GM21529 (cell line): ENCODE measurements around the gene ARL6IP1.
"Not testable (repeated sequence)": the region's sequence is repeated elsewhere in the genome, so short reads cannot be mapped to it uniquely, and the experiment has no call there.

ENCODE experiments used
- ATAC-seq: cut with Tn5 transposase; IDR thresholded peaks from one replicate; pipeline ENCODE4 v1.9.1; 2021; ENCODE audit not compliant: unreplicated experiment

The ARL6IP1 gene

GRCh38 chr16:18800293-18800692 is 1.1 kb downstream of the ARL6IP1 start:
- no peak for ATAC-seq

- ATAC-seq: no peak
These were observed 1.8 kb downstream of the ARL6IP1 start for GRCh38 chr16:18799500-18799899.

GRCh38 chr16:18797746-18798145 is 3.6 kb downstream of the ARL6IP1 start:
- ATAC-seq: no peak

- ATAC-seq: no peak
These were observed 5.0 kb downstream of the ARL6IP1 start for GRCh38 chr16:18796377-18796776.

- no peak for ATAC-seq
These were observed 8.4 kb downstream of the ARL6IP1 start for GRCh38 chr16:18792836-18793433.

GRCh38 chr16:18789850-18790706 is 11.3 kb downstream of the ARL6IP1 start, which contains the start of gene RPS15A:
RPS15A (minus strand) TSS chr16:18790334; CDS start chr16:18789113, 1,221 bp downstream.
- peak; percentile 89 for ATAC-seq

GRCh38 chr16:18789515-18789849 is 11.9 kb downstream of the ARL6IP1 start:
- ATAC-seq: no peak

GRCh38 chr16:18788828-18789514 is 12.4 kb downstream of the ARL6IP1 start:
- no peak for ATAC-seq

GRCh38 chr16:18784917-18785623 is 16.3 kb downstream of the ARL6IP1 start:
- no peak for ATAC-seq

GRCh38 chr16:18783430-18784341 is 17.7 kb downstream of the ARL6IP1 start:
- ATAC-seq: no peak

- ATAC-seq: no peak
These were observed 18.5 kb downstream of the ARL6IP1 start for GRCh38 chr16:18782697-18783429.

- not testable (repeated sequence) for ATAC-seq
These were observed 20.1 kb downstream of the ARL6IP1 start for GRCh38 chr16:18781232-18781631.

- ATAC-seq: not testable (repeated sequence)
These were observed 20.8 kb downstream of the ARL6IP1 start for GRCh38 chr16:18780460-18781026.

- ATAC-seq: not testable (repeated sequence)
These were observed 23.7 kb downstream of the ARL6IP1 start for GRCh38 chr16:18777664-18778063.

GRCh38 chr16:18776334-18776733 is 25.0 kb downstream of the ARL6IP1 start:
- not testable (repeated sequence) for ATAC-seq

- ATAC-seq: not testable (repeated sequence)
These were observed 26.7 kb downstream of the ARL6IP1 start for GRCh38 chr16:18774651-18775050.

GRCh38 chr16:18772171-18772570 is 29.2 kb downstream of the ARL6IP1 start:
- ATAC-seq: not testable (repeated sequence)

GRCh38 chr16:18770336-18770962 is 30.9 kb downstream of the ARL6IP1 start:
- not testable (repeated sequence) for ATAC-seq

GRCh38 chr16:18767217-18767616 is 34.1 kb downstream of the ARL6IP1 start:
- ATAC-seq: not testable (repeated sequence)
